Measurements from ENCODE around the gene SPEF2.

SPEF2 gene

DNA sequence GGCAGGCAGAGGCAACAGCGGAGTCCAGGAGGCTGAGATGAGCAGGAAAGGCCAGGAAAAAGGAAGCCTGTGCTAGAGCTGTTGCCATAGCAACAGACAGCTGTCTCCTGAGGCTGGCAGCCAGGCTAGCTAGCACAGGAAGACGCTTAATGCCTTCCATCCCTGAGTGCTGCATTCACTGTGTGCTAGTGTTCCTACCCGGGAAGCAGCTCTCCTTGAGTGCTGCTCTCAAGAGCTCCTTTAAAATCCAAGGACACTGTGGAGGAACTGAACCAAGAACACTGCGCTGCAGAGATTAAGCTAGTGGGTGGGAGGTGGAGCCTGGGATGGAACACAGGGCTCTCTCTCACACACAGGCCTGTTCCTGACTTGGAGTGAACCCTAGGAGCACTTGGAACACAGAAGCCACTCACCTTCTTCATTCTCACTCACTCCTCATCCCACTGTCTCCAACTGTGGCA, 185.6 kb downstream of the SPEF2 start:
- no peak overlapping the region for H3K4me3 ChIP-seq (ENCODE audit: low read depth, low read length)
- TF ChIP-seq, protein P1, sequence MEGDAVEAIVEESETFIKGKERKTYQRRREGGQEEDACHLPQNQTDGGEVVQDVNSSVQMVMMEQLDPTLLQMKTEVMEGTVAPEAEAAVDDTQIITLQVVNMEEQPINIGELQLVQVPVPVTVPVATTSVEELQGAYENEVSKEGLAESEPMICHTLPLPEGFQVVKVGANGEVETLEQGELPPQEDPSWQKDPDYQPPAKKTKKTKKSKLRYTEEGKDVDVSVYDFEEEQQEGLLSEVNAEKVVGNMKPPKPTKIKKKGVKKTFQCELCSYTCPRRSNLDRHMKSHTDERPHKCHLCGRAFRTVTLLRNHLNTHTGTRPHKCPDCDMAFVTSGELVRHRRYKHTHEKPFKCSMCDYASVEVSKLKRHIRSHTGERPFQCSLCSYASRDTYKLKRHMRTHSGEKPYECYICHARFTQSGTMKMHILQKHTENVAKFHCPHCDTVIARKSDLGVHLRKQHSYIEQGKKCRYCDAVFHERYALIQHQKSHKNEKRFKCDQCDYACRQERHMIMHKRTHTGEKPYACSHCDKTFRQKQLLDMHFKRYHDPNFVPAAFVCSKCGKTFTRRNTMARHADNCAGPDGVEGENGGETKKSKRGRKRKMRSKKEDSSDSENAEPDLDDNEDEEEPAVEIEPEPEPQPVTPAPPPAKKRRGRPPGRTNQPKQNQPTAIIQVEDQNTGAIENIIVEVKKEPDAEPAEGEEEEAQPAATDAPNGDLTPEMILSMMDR (IDR thresholded peaks at IDR 0.05; ENCODE audit: low read depth, low read length), result no peak

DNA sequence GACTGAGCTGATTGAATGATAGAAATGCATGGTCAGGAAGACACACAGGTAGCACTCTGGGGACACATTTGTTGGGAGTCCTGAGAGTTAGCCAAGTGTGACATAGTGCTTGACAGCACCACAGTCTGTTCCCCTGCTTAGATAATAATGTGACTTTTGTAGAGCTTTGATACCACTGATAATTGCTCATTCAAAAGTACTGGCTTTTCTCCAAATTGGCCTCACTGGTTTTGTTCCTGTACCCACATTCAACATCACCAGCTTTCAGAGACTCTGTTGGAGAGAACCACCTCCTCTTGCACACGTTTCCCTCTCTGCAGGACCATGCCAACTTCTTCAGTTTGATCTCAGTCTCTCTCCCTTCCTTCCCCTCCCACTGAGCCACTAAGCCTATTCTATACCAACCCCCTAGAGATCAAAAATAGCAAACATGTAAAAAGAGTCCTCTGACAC, 186.6 kb downstream of the SPEF2 start:
- TF ChIP-seq, protein P1 (IDR thresholded peaks at IDR 0.05; ENCODE audit: low read depth, low read length), result no peak

DNA sequence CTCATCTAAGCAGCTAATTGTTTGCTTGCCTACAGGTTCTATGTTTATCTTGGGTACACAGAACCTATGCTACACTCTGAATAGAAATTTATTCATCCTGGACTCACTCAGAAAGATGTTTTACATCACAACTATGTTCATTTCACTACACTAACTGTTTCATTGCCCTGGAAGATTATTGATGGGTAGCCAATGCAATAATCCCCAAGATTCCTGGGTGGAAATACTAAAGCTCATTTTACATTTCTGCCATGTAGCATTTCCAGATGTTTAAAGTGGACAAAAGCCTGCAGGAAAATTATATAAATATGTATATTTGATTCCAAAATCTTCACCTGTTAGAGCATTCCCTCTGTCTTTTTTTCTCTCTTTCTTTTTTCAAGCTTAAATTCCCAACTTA, 187.2 kb downstream of the SPEF2 start:
- H3K4me3 ChIP-seq (ENCODE audit: low read depth, low read length), result no peak overlapping the region

More for the DNA sequence above, 186.6 kb downstream of the SPEF2 start:
- H3K4me3 ChIP-seq (ENCODE audit: low read depth, low read length), result no peak overlapping the region

DNA sequence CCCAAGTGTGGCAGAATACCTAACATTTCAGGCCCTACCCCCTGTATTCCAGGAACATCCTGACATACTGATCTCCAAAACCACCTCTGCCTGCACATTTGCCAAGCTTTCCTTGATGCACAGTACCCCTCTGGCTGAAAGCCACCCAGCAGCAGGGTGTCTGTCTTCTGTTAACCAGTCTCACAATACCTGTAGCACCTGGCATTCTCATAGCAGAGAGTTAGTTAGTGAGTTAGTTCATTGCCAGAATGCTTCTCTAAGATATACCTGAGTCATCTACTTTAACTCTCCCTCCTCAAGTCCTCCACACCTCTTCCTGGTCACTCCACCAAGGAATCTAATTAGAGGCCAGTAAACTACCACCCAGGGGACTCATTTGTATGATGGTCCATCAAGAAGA, 192.9 kb downstream of the SPEF2 start:
- TF ChIP-seq, protein P1 (IDR thresholded peaks at IDR 0.05; ENCODE audit: low read depth, low read length), result no peak
- H3K4me3 ChIP-seq (ENCODE audit: low read depth, low read length), result no peak overlapping the region

More for the DNA sequence above, 187.2 kb downstream of the SPEF2 start:
- TF ChIP-seq, protein P1 (IDR thresholded peaks at IDR 0.05; ENCODE audit: low read depth, low read length), result no peak

DNA sequence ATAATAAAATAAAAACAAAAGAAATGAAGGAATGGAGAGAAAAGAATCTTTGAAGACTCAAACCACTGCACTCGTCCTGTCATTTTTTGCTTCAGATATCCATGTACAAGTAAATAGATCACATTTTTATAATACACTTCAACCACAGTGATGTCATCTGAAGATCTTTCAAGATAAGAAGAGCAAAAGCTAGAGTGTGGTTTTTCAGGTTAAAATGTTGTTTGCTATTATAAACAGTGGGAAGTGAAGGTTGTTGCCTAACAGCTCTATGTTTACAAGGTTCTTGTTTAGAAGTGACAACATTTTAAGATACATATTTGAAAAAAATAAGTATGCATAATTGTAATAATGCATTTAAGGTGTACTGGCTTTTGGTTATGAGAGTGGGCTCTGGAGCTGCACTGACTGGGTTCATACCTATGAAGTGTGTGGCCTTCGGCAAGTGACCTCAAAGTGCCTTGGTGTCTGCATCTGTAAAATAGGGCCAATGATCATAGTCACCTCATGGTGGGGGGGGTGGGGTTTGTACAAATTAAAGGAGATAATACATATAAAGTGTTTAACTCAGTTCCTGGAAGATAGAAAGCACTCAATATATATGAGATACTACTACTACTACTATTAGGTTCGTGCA, 193.6 kb downstream of the SPEF2 start:
- TF ChIP-seq, protein P1 (IDR thresholded peaks at IDR 0.05; ENCODE audit: low read depth, low read length), result no peak

DNA sequence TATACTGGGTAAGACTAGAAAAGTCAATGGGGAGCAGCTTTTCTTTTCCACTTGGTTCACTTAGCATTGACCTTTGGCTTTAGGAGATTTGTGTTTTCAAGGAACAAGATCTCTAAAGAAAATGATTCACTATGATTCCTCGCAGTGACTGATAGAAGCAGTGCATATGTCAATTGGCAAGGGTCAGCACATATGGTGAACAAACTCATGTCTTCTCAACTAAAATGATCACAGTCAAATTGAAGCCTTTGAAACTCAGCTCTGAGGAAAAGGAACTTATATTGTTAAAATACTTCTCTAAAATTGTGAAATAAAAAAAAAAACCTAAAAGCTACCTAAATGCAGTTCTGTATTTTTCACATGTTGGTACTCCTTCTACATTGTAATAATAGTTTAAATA, 195.9 kb downstream of the SPEF2 start:
- no peak overlapping the region for H3K4me3 ChIP-seq (ENCODE audit: low read depth, low read length)

More for the DNA sequence above, 193.6 kb downstream of the SPEF2 start:
- no peak overlapping the region for H3K4me3 ChIP-seq (ENCODE audit: low read depth, low read length)

More for the DNA sequence above, 195.9 kb downstream of the SPEF2 start:
- TF ChIP-seq, protein P1 (IDR thresholded peaks at IDR 0.05; ENCODE audit: low read depth, low read length), result no peak
